SK-N-MC (cell line): ENCODE results near the gene IGLL1.

Experiments used
- EZH2 ChIP-seq: fragments of 200-600 bp; sonication (generic); IDR thresholded peaks from one replicate; pipeline ENCODE4 v1.6.1; 2017; ENCODE audit warnings: antibody characterized with exemption
- FOXP2 ChIP-seq: optimal IDR thresholded peaks from 2 replicates; pipeline ENCODE3; 2011; ENCODE audit warnings: mild to moderate bottlenecking, moderate library complexity; ENCODE audit not compliant: insufficient read depth; ENCODE audit errors: extremely low read length, control extremely low read depth
- POLR2AphosphoS5 ChIP-seq: IDR thresholded peaks from 2 replicates; pipeline ENCODE4 v1.6.1; 2012; ENCODE audit warnings: mild to moderate bottlenecking, low read depth, low read length, borderline replicate concordance

DNA sequence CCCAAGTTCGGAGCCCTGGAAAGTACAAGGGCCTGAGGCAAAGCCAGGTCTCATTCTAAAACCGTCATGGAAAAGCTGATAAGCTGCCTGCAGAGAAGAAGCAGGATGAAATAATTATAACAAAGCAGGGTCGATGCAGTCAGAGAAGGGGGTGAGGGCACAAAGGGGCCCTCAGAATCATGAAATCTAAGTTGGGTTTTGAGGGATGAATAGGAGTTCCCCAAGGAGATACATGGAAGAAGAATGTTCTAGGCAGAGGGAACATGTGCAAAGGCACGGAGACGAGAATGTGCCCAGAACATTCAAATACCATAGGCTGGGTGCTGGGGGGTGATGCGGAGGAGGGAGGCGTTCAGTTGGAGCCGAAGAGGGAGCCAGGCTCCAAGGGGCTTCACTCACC lies 25.0 kb downstream of the IGLL1 start:
- TF ChIP-seq EZH2 (no peak), POLR2AphosphoS5 (no peak), FOXP2 (no peak)
